Measurements from ENCODE around the gene GPR84. TPM values are rescaled to one million over a fixed set of nuclear protein-coding genes. Genes with fewer than 3 reads are reported as not detected.

Gene GPR84
- total RNA-seq, 4 donors from 2014 or later: 0.21 to 0.27 TPM; not detected in 2

GRCh38 chr12:54324617-54325441 is 39.5 kb downstream of the GPR84 start, which contains the start of gene COPZ1:
TSS of gene COPZ1 (plus strand) at chr12:54325131. CDS start at chr12:54325164, 33 bp downstream.
- no peaks in the 10 kb centered on the region for H3K36me3 ChIP-seq
- peak within 1 kb of the TSS; percentile 86 to 88 for H3K27ac ChIP-seq
- intact Hi-C loops (cut with DNase I; ENCODE audit: low total_unique reads): no loop called here
- TF ChIP-seq CTCF (IDR thresholded peaks at IDR 0.05) (peak; percentile 57 to 69 (median 64)), POLR2A (IDR thresholded peaks at IDR 0.05) (peak; percentile 64 to 77)
- H3K27me3 ChIP-seq: no peaks in the 10 kb centered on the region
- no peaks in the 10 kb centered on the region for H3K9me3 ChIP-seq
- H3K4me3 ChIP-seq: peak within 1 kb of the TSS; percentile 75 to 86
- peak; percentile 93 to 98 for DNase-seq
- H3K4me1 ChIP-seq: peaks cover 0 to 8% of the 10 kb centered on the region in 2 donors

- Histone ChIP-seq H3K9me3 (no peaks in the 10 kb centered on the region), H3K36me3 (no peaks in the 10 kb centered on the region), H3K4me1 (no peaks in the 10 kb centered on the region), H3K27me3 (no peaks in the 10 kb centered on the region), H3K27ac (no peak overlapping the region), H3K4me3 (no peak overlapping the region)
- intact Hi-C loops (cut with DNase I; ENCODE audit: low total_unique reads): no loop called here
- TF ChIP-seq POLR2A (IDR thresholded peaks at IDR 0.05): no peak
- TF ChIP-seq CTCF (IDR thresholded peaks at IDR 0.05): no peak
- DNase-seq: no peak
These were observed 42.9 kb downstream of the GPR84 start for GRCh38 chr12:54321363-54321762.

MicroRNAs within 50 kb of the gene (microRNA counts, 767-probe panel; counts per million panel counts)
- microRNA hsa-miR-148b-3p: 6,522 to 7,035 counts per million in 2 donors

Small RNA genes lying within 50 kb of the gene (microRNA-seq; reads per million reads assigned to microRNA genes)
- 70.6 reads per million, percentile 49 among the genes with 10 or more reads in this experiment for gene MIR148B (ENCODE audit: borderline microRNAs expressed, borderline replicate concordance)

Small RNA genes lying within 50 kb of the gene (small RNA-seq; reads per million reads assigned to genes)
- 8.8 reads per million, percentile 89 among the genes with 10 or more reads in this experiment for gene MIR148B
- not detected for gene RN7SL744P
- not detected for gene RNU6-950P

Other genes with a start within 250 kb of the GPR84 start
- 10 to 100 TPM in 3 of 4 donors, 1 to 10 TPM in 1; 8.2 to 39.7 (median 19.2) TPM for gene SMUG1, start 175.5 kb downstream of the GPR84 start, total RNA-seq
- gene CBX5, start 84.4 kb downstream of the GPR84 start, total RNA-seq: 100 to 1,000 TPM in 1 of 4 donors, 10 to 100 TPM in 3; 20.5 to 133 (median 50.1) TPM
- gene HNRNPA1, start 83.8 kb downstream of the GPR84 start, total RNA-seq: 1,000 to 10,000 TPM in 2 of 4 donors, 100 to 1,000 TPM in 2; 245 to 1,238 (median 796) TPM
- gene NFE2, start 63.5 kb downstream of the GPR84 start, total RNA-seq: 1 to 10 TPM in 1 of 4 donors, under 1 TPM in 1, not detected in 2; 0.40 to 1.2 TPM
- gene COPZ1, start 39.4 kb downstream of the GPR84 start, total RNA-seq: 100 to 1,000 TPM in 3 of 4 donors, 10 to 100 TPM in 1; 32.3 to 141 (median 120) TPM
- gene ZNF385A, start 20.2 kb upstream of the GPR84 start, total RNA-seq: 10 to 100 TPM in 1 of 4 donors, 1 to 10 TPM in 1, under 1 TPM in 2; 0.26 to 16.9 (median 3.2) TPM
- gene ITGA5, start 54.8 kb upstream of the GPR84 start, total RNA-seq: 100 to 1,000 TPM in 2 of 4 donors, 10 to 100 TPM in 2; 69.7 to 223 (median 99.4) TPM
- gene GTSF1, start 109.1 kb upstream of the GPR84 start, total RNA-seq: not detected
- gene NCKAP1L, start 133.3 kb upstream of the GPR84 start, total RNA-seq: 10 to 100 TPM in 3 of 4 donors, 1 to 10 TPM in 1; 7.6 to 22.8 (median 11.6) TPM
- 10 to 100 TPM in 2 of 4 donors, 1 to 10 TPM in 2; 1.5 to 25.9 (median 13.4) TPM for gene PDE1B, start 185.1 kb upstream of the GPR84 start, total RNA-seq
- gene PPP1R1A, start 224.2 kb upstream of the GPR84 start, total RNA-seq: 1 to 10 TPM in 3 of 4 donors, under 1 TPM in 1; 0.76 to 9.0 (median 2.4) TPM